ENCODE results near the gene TRIM42.
A peak's percentile ranks its signal among the peaks of the same experiment; 100 is the strongest.

The TRIM42 gene

DNA sequence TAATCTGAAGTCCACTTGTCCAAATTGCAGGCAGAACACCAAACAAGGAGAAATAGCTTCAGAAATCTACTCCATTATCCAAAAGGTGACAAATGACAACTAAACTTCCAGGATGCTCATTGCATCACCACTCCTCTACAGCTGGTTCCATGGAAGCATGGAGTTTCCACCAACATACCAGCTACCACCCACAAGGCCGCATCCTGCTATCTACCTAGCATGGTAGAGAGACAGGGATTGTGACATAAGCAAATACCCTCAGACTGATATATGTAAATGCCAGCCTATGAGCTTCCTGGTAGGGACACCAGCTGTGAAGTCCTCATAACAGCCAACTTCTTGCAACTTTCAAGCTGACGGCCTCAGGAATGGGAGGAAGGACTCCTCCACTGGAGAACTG lies at the start of gene TRIM42:
TRIM42 (plus strand) TSS at position 301 of the 400 bp plus-strand sequence. CDS start 166 bp downstream, outside the sequence.
- no peak for DNase-seq

DNA sequence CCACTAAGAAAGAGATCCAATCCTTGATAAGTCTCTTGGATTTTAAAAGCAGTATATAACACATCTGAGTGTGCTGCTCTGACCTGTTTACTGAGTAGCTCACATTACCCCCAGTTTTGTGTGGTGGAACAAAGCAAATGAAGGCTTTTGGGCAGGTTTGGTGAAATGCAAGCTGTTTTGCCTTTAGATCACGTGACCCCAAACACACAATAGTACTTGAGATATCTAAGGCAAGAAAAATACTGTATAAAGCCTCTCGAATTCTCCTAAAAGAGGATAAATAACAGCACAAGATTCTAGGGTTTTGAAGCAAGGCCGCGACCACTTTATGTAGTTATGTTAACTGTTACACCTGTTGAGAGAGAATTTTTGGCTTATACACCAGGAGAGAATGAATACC lies 49.3 kb upstream of the TRIM42 start:
- DNase-seq: no peak

DNA sequence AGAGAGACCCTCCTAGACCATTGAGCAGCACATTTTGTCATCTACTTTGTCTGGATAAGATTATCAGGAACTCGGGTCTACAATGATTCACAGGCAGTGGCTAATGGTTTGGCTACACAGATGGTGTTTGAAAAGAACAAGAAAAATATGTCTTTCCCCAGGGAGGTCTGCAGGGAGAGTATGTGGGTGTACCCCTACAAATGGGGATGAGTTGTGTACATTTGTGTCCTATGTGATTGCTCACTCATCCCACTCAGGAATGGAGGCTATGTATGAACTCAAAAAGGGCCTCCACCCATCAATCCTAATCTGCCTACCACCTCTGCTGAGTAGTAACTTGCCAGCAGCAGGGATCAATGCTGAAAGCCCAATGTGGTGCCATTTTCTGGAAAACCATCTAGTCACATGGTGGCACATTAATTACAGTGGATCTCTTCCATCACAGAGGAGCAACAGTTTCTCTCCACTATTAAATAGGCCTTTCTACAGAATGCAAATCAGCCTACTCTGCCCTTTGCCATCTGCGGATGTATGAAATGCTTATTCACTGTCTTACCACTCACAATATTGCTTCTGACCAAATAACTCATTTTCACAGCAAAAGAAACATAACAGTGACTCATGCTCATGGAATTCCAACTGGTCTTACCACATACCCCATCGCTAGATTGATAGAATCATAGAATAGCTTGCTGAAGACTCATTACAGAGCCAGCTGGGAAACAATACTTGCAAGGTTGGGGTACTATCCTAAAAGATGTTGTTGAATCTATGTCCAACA lies 48.3 kb upstream of the TRIM42 start:
- DNase-seq: peak; percentile 27

DNA sequence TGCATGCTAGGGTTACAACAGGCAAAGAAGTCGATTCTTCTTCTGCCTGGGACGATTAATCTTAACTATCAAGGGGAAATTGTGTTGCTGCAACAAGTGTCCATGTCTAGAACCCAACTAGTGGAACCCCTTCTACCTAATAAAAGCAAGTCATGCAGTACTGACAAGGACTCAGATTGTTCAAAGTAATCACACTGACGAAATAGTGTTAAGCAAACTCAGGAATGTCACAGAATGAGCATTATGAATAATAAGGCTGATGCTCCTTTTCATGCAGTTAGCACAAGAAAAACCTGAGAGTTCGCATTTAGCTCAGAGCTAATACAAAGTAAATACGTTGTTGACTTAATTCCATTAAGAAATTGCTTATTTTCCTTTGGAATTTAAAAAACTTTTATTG lies 47.5 kb upstream of the TRIM42 start:
- no peak for DNase-seq

DNA sequence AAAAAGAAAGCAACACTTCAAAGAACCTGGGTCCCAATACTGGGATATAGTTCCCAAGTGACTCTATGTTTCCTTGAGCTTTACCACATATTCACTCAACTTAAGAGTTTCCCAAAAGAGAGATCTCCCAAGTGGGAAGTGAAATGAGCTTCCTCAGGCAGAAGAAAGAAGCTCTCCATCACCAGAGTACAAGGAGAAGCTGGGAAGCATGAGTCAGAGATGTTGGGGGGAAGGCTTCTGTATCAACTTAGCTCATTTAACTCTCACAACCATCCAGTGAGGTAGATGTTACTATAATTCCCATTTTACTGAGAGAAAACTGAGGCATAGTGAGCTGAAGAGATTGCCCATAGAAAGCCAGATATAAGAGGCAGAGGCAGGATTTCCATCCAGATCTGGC lies 47.0 kb upstream of the TRIM42 start:
- DNase-seq: no peak

DNA sequence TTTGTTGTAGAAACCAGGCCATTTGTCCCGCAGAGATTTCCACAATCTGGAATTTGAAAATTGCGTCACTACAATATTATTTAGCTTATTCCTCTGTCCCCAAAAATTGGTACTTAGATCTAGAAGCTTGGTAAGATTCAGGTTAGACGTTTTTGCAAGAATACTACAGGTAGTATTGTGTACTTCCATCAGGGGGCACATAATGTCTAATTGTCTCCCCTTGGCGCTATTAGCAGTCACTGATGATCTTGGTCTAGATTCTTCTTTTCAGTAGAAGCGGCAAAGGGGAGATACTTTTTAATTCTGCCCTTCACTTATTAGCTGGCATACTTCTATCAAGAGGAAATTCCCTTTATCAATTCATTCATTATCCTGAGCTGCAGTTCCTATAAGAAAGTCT lies 42.6 kb upstream of the TRIM42 start:
- no peak for DNase-seq

DNA sequence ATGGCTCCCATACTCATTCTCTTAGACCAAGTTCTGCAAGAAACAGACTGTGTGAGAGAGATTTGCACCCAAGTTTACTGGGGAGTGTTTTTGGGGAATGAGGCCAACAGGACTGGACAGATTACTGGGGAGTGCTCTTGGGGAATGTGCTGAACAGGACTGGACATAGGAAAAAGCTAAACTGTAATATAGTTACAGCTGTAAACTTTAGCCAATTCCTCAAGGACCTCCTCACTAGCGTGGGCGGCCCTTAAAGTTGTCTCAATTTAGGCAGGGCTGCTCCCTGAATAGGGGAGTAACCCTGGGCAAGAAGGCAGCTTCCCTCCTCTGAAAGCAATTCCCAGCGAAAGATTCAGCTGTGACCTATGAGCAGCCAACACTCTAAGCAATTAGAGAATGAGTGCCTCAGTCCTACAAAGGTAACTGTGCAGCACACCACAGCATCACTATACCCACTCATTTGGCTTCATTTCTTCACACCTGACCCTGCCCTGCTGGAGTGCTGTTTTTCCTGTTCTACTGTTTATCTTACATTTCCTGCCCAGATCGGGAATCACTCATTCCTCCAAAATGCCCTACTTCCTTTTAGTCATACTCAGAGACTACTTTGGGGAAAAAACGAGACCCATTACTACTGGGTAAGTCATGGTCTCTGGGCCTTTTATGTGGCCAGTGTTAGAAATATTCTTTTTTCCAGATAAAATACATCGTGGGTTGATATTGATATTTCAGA lies 41.3 kb upstream of the TRIM42 start:
- no peak for DNase-seq

DNA sequence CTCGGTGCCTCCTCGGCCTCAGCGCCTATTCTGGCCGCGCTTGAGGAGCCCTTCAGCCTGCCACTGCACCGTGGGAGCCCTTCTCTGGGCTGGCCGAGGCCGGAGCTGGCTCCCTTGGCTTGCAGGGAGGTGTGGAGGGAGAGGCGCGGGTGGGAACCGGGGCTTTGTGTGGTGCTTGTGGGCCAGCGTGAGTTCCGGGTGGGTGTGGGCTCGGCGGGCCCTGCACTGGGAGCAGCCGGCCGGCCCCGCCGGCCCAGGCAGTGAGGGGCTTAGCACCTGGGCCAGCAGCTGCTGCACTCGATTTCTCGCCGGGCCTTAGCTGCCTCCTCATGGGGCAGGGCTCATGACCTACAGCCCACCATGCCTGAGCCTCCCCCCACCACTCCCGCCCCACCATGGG lies 26.6 kb upstream of the TRIM42 start:
- DNase-seq: no peak

DNA sequence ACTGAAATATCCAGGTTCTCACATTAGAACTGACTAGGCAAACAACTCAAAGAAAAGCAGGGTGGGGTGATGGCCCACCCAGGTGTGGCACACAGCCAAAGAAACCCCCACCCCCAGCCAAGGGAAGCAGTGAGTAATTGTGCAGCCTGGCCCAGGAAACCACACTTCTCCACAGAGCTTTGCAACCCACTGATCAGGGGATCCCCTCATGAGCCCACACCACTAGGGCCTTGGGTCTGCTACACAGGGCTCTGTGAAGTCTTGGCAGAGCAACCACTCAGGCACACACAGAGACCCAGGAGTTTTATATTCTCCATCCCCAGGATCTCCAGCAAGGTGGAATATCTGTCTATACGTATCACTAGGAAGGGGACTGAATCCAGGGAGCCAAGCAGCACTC lies 22.2 kb upstream of the TRIM42 start:
- no peak for DNase-seq

DNA sequence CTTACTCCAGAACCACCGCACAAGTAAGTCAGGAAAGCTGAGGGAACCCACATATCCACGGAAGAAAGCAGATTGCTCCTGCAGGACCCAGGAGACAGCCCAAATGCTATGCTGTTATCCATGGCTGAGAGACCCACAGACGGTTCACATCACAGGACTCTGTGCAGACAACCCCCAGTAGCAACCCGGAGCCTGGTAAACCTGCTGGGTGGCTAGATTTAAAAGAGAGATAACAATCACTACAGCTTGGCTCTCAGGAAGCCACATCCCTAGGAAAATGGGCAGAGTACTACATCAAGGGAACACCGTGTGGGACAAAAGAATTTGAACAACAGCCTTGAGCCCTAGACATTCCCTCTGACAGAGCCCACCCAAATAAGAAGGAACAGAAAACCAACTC lies 13.8 kb upstream of the TRIM42 start:
- DNase-seq: no peak

DNA sequence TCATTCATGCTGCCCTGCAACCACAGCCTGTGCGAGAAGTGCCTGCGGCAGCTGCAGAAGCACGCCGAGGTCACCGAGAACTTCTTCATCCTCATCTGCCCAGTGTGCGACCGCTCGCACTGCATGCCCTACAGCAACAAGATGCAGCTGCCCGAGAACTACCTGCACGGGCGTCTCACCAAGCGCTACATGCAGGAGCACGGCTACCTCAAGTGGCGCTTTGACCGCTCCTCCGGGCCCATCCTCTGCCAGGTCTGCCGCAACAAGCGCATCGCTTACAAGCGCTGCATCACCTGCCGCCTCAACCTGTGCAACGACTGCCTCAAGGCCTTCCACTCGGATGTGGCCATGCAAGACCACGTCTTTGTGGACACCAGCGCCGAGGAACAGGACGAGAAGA lies 4.7 kb downstream of the TRIM42 start:
- DNase-seq: no peak

DNA sequence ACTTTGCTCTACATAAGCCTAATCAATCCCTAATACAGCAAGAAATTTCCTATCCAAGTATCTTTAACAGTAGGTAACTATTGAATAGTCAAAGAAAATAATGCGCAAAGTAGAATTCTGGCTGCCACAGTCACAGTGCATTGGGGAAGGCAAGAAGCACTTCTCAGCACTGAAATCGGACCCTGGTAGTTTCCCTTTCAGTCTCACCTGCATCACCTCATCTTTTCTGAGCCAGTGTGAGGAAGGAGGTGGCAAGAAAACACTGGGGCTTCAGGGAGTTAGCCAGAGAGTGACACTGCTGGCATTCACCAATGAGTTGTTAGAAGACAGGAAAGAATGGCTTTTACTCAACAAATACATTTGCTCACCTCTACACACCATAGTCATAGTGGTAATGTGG lies 8.3 kb downstream of the TRIM42 start:
- DNase-seq: no peak

DNA sequence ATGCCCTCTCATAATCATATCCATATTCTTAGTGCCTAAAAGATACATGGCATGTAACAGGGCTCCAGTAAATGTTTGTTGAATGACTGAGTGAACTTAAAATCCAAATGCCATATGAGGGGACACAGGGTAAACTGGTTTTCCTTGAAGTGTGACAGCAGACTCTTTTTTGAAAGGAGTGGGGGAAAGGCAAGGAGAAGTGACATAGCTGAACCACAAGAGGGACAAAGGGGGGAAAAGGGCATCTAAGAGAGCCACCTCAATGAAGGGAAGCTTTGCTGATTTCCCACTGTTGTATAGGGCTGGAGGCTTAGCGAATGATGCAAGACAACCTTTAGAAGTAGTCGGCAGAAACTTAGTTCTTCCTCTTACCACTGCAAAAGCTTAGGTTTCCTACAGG lies 9.1 kb downstream of the TRIM42 start:
- DNase-seq: no peak

DNA sequence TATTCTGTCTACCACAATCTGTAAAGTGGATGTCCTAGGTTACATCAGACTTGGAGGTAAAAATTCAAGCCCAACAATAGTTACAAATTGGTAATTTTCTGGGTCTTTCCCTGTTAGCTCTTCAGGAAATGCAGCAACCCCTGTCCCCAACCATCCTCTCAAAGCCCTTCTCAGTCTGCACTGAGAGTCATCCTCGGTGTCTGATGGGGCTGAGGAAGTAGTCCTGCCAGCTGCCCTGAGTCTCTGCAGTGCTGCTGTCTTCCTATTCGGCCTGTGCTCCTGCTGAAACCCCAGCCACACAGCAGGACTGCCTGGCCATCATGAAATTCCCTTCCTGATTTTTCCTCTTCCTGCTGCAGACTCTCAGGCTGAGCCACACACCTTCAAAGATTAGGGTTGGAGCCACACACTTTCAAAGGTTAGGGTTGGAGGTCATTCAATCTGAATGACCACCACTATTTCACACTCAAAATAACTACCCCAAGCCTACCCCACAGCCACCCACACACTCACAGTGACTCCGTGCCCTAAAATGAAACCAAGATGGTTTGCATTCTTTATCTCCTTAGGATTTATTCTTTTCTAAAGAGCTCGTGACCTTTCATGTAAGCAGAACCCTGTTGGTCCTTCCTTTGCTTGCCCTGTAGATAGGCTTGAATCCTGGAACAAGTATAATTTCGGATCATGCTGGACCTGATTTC lies 17.6 kb downstream of the TRIM42 start:
- DNase-seq: no peak

DNA sequence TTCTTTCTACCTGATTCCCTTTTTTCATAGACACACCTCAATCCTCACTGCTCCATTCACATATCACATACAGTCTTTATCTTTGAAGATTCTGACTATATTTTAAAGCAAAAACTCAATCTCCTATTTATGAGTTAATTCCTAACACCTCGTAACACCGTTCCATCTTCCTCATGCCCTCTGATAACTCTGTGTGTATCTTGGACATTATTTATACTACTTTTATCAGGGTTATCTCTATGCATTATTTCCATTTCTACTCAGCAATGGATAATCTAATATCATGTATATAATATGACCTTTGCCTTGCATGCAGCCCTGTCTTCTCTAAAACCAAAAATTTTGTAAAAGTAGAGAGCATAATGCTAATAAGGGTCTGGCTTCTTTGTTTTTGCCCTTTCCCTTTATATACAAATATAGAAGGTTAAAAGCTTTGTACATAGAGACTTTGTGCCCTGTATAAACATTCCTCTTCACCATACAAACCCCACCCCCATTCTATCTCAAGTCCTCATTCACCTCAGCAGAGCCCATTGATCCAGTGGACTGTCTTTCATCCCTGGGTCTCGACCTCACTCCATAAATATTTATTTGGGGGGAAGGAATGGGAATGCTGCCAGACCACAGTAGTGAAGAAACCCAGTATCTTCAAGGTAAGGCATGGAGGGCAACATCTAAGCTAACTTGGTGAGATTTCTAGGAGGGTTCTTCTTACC lies 21.8 kb downstream of the TRIM42 start:
- no peak for DNase-seq

DNA sequence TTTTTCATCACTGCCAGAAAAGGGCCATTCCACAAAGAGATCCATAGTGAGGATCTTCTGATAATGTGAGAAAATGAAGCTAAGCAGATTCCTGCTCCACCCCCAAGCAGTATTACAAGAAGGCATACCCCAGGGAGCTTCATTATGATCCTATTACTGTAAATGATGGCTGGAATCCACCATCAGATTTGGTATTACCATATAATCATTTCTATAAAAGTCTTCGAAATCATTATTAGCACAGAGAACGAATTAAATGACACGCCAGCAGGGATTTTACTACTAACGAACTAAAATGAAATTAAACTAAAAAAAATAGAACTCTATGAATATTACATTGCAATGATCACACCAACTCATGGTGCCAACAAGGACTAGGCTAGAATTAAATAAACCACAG lies 24.4 kb downstream of the TRIM42 start:
- DNase-seq: no peak

DNA sequence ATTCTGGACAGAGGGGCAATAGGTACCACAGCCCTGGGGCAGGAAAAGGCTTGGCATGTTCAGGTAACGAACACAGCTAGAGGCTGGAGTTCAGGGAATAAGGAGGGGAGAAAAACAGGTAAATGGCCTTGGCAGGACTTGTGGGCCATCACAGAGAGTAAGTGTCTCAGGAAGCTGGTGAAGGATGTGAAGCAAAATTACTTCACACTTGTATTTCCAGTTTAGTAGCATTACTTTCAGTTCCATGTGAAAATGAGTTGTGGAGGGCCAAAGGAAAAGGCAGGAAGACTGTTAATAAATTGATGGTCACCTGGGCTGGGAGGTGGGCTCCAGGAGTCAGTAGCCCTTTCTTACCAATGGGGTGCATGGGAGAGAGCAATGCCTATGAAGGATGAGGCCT lies 25.6 kb downstream of the TRIM42 start:
- no peak for DNase-seq

DNA sequence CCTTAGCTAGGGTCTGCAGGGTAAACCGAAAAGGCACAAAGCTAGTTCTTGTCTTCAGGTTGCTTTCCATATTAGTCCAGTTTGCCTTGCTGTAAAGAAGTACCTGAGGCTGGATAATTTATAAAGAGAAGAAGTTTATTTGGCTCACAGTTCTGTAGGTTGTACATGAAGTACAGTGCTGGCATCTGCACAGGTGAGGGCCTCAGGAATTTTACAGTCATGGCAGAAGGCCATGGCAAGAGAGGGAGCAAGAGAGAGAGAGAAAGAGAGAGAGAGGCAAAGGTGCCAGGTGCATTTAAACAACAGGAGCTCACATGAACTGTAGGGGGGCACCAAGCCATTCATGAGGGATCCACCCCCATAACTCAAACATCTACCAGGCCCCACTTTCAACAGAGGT lies 26.9 kb downstream of the TRIM42 start:
- DNase-seq: no peak

DNA sequence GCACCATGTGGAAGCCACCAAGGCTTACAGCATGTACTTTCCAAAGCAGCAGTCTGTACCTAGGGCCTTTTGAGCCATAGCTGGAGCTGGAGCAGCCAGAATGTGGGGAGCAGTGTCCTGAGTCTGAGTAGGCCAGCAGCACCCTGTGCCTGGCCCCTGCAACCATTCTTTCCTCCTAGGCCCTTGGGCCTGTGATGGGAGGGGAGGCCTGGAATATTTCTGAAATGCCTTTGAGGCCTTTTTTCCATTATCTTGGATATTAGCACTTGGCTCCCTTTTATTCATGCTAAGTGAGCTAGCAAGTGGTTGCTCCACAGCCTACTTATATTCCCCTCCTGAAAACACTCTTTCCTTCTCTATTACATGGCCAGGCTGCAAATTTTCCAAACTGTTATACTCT lies 28.1 kb downstream of the TRIM42 start:
- DNase-seq: no peak

DNA sequence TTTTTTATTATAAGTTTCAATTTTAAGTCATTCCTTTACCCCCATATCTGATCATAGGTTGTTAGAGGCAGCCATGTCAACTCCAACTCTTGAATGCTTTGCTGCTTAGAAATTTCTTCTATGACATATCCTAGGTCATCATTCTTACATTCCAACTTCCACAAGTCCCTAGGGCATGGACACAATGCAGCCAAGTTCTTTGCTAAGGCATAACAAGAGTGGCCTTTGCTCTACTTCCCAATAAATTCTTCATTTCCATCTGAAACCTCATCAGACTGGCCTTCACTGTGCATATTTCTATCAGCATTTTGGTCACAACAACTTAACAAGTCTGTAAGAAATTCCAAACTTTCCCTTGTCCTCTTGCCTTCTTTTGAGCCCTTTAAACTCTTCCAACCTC lies 28.5 kb downstream of the TRIM42 start:
- no peak for DNase-seq

DNA sequence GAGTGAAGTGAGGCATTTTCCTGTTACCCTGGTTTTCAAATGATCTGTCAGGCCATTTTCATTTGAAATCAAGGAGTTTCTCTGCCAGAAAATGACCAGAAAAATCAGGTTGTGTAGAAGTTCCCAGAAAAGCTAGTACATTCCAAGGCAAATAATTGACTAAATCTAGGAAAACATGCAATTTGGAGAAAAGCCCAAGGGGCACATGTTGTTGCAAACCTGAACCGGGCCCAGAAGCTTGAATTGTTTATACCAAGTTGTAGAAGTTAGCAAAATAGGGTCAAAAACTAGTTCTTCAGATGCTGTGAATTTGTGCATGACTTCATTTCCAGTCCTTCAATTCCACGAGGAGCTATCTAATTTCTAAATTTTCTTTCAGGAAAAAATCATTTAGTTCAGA lies 31.0 kb downstream of the TRIM42 start:
- no peak for DNase-seq

DNA sequence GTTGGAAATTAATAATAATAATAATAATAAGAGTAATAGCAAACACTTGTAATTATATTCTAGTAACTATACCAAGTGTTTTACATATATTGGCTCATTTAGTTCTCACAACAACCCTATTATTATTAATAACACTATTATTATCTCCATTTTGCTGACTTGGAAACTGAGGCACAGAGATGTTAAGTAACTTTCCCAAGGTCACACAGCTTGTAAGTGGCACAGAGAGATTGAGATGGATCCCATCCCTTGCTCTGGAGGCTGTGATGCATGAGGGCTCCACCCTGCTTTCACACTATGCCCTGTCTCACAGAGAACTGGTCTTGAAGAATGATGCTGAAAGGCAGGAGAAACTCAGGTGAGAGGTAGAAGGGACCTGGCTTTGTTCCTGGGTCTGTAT lies 31.9 kb downstream of the TRIM42 start:
- DNase-seq: no peak

DNA sequence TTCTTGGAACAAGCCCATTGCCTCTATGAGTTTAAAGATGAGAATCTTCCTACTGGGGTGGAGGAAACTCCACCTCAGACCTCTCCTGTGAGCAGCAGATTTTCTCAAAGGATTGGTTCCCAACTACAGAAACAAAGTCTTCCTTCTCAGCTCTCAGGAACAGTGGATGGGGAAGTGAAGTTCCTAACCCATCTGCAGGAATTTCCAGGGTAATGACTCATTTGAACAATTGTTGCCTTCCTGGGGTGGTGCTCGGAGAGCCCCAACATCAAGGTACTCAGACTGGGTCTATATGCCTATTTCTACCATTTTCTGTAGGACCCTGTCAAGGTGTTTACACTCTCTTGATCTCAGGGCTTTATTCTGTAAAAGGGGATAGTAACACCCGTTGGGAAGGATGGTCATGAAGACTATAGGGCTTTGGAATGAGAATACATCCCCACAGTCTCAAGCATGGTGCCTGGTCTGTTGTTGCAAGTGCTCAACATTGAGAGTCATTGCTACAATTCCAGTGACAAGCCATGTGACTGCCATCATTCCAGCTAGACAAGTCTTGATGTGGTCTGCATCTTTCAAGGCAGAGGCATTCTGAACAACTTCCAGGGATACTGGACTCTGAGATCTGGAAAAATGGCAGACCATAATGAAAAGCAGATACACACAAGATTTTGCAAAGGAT lies 33.0 kb downstream of the TRIM42 start:
- DNase-seq: no peak
